Kidney (tissue), 14 donors: ENCODE measurements around the gene SPEM2. TPM values are rescaled to one million over a fixed set of nuclear protein-coding genes. Genes with fewer than 3 reads are reported as not detected.
"Not testable (repeated sequence)": the region's sequence is repeated elsewhere in the genome, so short reads cannot be mapped to it uniquely, and the experiment has no call there.

ENCODE experiments used
- DNase-seq, 5 donors: peaks; one replicate each; pipeline ENCODE4 v3.0.0-alpha.2; 2013 to 2020
- FAIRE-seq: peaks from 2 replicates; lab custom pipeline; 2012; peaks lifted over from hg19 to GRCh38; lab: Jason Lieb, UNC
- H3K27ac ChIP-seq, 2 donors: one replicate each; pipeline ENCODE4 v1.7.0; 2013; ENCODE audit warnings: low read depth in 2 of 2, low read length in 2 of 2, inconsistent platforms in 1 of 2
- H3K27me3 ChIP-seq: one replicate; pipeline ENCODE4 v1.7.1; 2013; ENCODE audit warnings: low read length, inconsistent platforms; ENCODE audit not compliant: control insufficient read depth, insufficient read depth
- H3K36me3 ChIP-seq, 3 donors: one replicate each; pipeline versions ENCODE4 v1.7.0 to v1.7.1; 2013; ENCODE audit warnings: low read length in 3 of 3, control low read depth in 1 of 3, inconsistent platforms in 1 of 3; ENCODE audit not compliant: insufficient read depth in 3 of 3, control insufficient read depth in 2 of 3
- H3K4me1 ChIP-seq, 3 donors: one replicate each; pipeline versions ENCODE4 v1.7.0 to v1.7.1; 2013; ENCODE audit warnings: low read length in 3 of 3, inconsistent platforms in 1 of 3, low read depth in 1 of 3; ENCODE audit not compliant: control insufficient read depth in 2 of 3, insufficient read depth in 2 of 3
- H3K4me3 ChIP-seq, 3 donors: one replicate each; pipeline versions ENCODE4 v1.7.0 to v1.8.1; 2013; ENCODE audit warnings: low read length in 3 of 3, control low read depth in 1 of 3, inconsistent platforms in 1 of 3
- H3K9ac ChIP-seq, 3 donors: one replicate each; pipeline versions ENCODE4 v1.7.0 to v1.7.1; 2013; ENCODE audit warnings: low read length in 3 of 3, control low read depth in 1 of 3, inconsistent platforms in 1 of 3
- H3K9me3 ChIP-seq, 3 donors: one replicate each; pipeline versions ENCODE4 v1.7.0 to v1.7.1; 2013; ENCODE audit warnings: low read length in 3 of 3, control low read depth in 1 of 3, inconsistent platforms in 1 of 3; ENCODE audit not compliant: control insufficient read depth in 2 of 3, insufficient read depth in 1 of 3
- intact Hi-C: fragments of 100-400 bp; cut with DNase I; formaldehyde crosslinking; loops from one replicate; pipeline ENCODE4 v1.11.1; 2022
- polyA plus RNA-seq: library from polyadenylated mRNA; stranded (reverse); fragments of 350-450 nt; fragmentation: Illumina TruSeq; extraction: RNeasy Lipid Tissue Mini Kit (QIAGEN cat#74804); gene quantifications from one replicate; pipeline ENCODE4 v1.2.3, GENCODE V29; 2014; ENCODE audit warnings: low read depth, low replicate concordance; ENCODE audit not compliant: insufficient read depth
- total RNA-seq: library from RNA; stranded (reverse); fragmentation: NEBNext Ultra II Directional; extraction: Animal tissue kit (Norgen Biotek cat#: 25700); gene quantifications from one replicate; pipeline ENCODE4 v1.2.1, GENCODE V29; 2021
- TF ChIP-seq, protein P1 (sequence below): IDR thresholded peaks from 3 replicates; pipeline ENCODE4 v1.5.1; 2012; ENCODE audit warnings: mild to moderate bottlenecking, moderate library complexity, borderline replicate concordance; ENCODE audit not compliant: insufficient read depth; ENCODE audit errors: extremely low read depth
- donor health status: control.
- donor health status: control.
- donor health status: control.
- donor health status: control.
- donor health status: control.
- donor health status: DM: yes; HTN: yes; CAD: no.
- donor health status: Normal renal cell carcinoma (clear cell type).

The SPEM2 gene
- total and polyA plus RNA-seq, 2 donors from 2014 or later, result not detected

DNA sequence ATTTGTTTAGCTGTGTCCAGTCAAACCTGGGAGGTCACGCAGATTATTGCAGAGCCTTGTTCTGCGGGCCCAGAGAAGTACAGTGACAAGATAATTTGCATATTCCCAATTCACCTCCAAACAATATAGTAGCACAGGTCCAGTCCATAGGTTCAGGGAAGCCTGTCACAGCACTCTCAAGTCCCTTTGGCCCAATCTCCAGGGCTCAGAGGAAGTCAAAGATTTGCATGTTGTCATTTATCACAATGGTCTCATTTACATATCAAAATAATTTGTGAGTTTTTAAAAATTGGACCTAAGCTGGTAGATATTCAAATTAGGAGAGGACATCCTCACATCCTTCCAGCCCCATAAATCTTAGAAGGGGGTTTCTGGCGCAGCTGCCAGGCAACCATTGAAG is 42.1 kb downstream of the SPEM2 start:
- Histone ChIP-seq H3K9ac (no peak overlapping the region), H3K27ac (peak overlapping the region; percentile 55 to 65), H3K4me1 (peaks cover 0 to 6% (median 4%) of the 10 kb centered on the region in 3 donors), H3K9me3 (no peaks in the 10 kb centered on the region), H3K4me3 (no peak overlapping the region), H3K36me3 (peaks cover 0 to 9% (median 5%) of the 10 kb centered on the region in 3 donors), H3K27me3 (no peaks in the 10 kb centered on the region)
- intact Hi-C loops, result no loop called here
- TF ChIP-seq, protein P1, sequence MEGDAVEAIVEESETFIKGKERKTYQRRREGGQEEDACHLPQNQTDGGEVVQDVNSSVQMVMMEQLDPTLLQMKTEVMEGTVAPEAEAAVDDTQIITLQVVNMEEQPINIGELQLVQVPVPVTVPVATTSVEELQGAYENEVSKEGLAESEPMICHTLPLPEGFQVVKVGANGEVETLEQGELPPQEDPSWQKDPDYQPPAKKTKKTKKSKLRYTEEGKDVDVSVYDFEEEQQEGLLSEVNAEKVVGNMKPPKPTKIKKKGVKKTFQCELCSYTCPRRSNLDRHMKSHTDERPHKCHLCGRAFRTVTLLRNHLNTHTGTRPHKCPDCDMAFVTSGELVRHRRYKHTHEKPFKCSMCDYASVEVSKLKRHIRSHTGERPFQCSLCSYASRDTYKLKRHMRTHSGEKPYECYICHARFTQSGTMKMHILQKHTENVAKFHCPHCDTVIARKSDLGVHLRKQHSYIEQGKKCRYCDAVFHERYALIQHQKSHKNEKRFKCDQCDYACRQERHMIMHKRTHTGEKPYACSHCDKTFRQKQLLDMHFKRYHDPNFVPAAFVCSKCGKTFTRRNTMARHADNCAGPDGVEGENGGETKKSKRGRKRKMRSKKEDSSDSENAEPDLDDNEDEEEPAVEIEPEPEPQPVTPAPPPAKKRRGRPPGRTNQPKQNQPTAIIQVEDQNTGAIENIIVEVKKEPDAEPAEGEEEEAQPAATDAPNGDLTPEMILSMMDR, result no peak
- FAIRE-seq (no peak), DNase-seq (no peak)

DNA sequence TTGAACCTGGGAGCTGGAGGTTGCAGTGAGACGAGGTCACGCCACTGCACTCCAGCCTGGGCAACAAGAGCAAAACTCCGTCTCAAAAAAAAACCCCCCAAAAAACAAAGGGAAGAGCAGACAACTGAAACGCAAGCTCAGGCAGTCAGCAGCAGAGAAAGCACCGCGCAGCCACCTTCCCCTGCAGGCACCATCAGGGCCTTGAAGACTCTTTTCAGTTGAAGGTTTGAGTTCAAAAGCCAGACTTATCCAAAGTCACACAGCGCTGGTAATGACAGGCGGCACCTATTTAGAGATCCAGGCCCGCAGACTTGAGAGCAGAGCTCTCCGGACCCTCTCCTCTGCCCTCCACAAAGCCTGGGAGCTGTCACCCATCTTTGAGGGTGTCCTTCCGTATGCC is 42.9 kb downstream of the SPEM2 start:
- DNase-seq (no peak), FAIRE-seq (no peak)
- Histone ChIP-seq H3K27me3 (no peaks in the 10 kb centered on the region), H3K4me1 (peaks cover 0 to 6% (median 4%) of the 10 kb centered on the region in 3 donors), H3K4me3 (no peak overlapping the region), H3K9ac (no peak overlapping the region), H3K36me3 (peaks cover 0 to 6% (median 5%) of the 10 kb centered on the region in 3 donors), H3K9me3 (no peaks in the 10 kb centered on the region), H3K27ac (no peak overlapping the region)
- intact Hi-C loops, result no loop called here
- TF ChIP-seq, protein P1, result no peak

DNA sequence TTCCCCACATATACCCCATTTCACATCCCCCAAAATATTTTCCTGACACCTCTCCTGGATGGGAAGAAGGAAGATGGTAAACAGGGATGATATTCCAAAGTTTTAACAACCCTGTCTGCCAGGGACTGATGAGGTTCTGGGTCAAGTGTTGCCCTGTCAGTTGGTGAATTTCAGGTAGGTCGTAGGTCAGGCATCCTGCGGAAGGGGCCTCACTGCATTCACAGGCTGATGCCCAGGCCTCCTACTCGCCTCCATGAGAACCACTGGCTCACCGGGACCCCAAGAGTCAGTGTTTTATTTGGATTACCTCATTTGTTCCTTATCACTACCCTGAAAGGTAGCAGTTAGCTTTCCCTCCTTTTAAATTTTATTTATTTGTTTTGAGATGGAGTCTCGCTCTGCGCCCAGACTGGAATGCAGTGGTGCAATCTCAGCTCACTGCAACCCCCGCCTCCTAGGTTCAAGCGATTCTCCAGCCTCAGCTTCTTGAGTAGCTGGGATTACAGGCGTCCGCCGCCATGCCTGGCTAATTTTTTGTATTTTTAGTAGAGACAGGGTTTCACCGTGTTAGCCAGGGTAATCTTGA is 43.5 kb downstream of the SPEM2 start:
- H3K4me1 ChIP-seq, result peaks cover 0 to 6% (median 4%) of the 10 kb centered on the region in 3 donors
- TF ChIP-seq, protein P1, result no peak
- no peaks in the 10 kb centered on the region for H3K9me3 ChIP-seq
- peak; percentile 43 to 83 (median 69) for DNase-seq
- no peak overlapping the region for H3K27ac ChIP-seq
- no peak for FAIRE-seq
- no peak overlapping the region for H3K4me3 ChIP-seq
- H3K27me3 ChIP-seq, result no peaks in the 10 kb centered on the region
- intact Hi-C loops, result no loop called here
- H3K36me3 ChIP-seq, result peaks cover 0 to 5% (median 2%) of the 10 kb centered on the region in 3 donors
- no peak overlapping the region for H3K9ac ChIP-seq

DNA sequence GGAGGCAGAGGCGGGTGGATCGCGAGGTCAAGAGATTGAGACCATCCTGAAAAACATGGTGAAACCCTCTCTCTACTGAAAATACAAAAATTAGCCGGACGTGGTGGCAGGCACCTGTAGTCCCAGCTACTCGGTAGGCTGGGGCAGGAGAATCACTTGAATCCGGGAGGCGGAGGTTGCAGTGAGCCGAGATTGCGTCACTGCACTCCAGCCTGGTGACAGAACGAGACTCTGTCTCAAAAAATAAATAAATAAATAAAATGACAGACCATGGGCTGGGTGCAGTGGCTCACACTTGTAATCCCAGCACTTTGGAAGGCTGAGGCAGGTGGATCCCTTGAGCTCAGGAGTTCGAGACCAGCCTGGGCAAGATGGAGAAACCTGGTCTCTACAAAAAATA is 44.4 kb downstream of the SPEM2 start:
- H3K27me3 ChIP-seq, H3K36me3 ChIP-seq, intact Hi-C loops, H3K4me1 ChIP-seq, H3K4me3 ChIP-seq, FAIRE-seq, H3K9me3 ChIP-seq, H3K27ac ChIP-seq, H3K9ac ChIP-seq: not testable (repeated sequence)
- peak in 1 of 5 donors; percentile 23 for DNase-seq

DNA sequence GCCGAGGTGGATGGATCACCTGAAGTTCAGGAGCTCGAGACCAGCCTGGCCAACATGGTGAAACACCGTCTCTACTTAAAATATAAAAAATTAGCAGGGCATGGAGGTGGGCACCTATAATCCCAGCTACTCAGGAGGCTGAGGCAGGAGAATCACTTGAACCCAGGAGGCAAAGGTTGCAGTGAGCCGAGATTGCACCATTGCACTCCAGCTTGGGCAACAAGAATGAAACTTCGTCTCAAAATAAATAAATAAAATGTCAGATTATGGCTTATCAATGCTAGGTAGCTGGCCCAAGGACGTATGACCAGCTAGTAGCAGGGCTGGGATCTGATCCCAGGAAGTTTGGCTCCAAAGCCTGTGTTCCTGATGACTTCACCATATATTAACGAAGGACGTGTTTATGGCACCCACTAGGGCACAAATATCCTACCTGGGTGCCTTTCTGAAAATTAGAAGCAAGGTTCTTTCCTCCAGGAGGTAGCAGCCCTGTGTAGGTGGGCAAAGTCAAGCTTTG is 45.1 kb downstream of the SPEM2 start:
- H3K9me3 ChIP-seq, H3K9ac ChIP-seq, FAIRE-seq, H3K4me1 ChIP-seq, H3K27me3 ChIP-seq, H3K4me3 ChIP-seq, intact Hi-C loops, H3K27ac ChIP-seq, H3K36me3 ChIP-seq: not testable (repeated sequence)
- peak in 1 of 5 donors; percentile 8 for DNase-seq
